ENCODE measurements around the gene A4GALT. TPM values are rescaled to one million over a fixed set of nuclear protein-coding genes. Genes with fewer than 3 reads are reported as not detected.

The A4GALT gene
- total and polyA plus RNA-seq, 2 donors (not counting 3 experiments of a cell fraction or from before 2014, with no cell fraction given): 5.4 to 20.7 TPM

GRCh38 chr22:42700901-42701300, 19.8 kb downstream of the A4GALT start:
- H4K20me1 ChIP-seq (replicated peaks; ENCODE audit: control insufficient read depth, extremely low read depth, insufficient read depth, low read length): no peaks in the 10 kb centered on the region
- no peak overlapping the region for H3K27ac ChIP-seq (ENCODE audit: insufficient read depth, low read depth, low read length)
- no peak for FAIRE-seq
- no peaks in the 10 kb centered on the region for H3K79me2 ChIP-seq (ENCODE audit: control insufficient read depth, insufficient read depth, low read length)
- no peaks in the 10 kb centered on the region for H3K9me1 ChIP-seq (replicated peaks; ENCODE audit: control insufficient read depth, extremely low read depth, insufficient read depth, low read length)
- H3K9me3 ChIP-seq (replicated peaks; ENCODE audit: control insufficient read depth, insufficient read depth, low read length): no peaks in the 10 kb centered on the region
- no peak overlapping the region for H3K4me2 ChIP-seq (ENCODE audit: insufficient read depth, low read length)
- H2AFZ ChIP-seq (ENCODE audit: low read depth, low read length): no peak overlapping the region
- no peaks in the 10 kb centered on the region for H3K36me3 ChIP-seq (ENCODE audit: control insufficient read depth in 2 of 2, extremely low read depth in 1 of 2, insufficient read depth in 2 of 2, low read length in 2 of 2)
- CTCF ChIA-PET: no interaction called here
- H3K4me3 ChIP-seq (replicated peaks in 1 of 3; ENCODE audit: insufficient read depth in 1 of 3, low read depth in 1 of 3, low read length in 3 of 3): no peak overlapping the region
- no peak overlapping the region for H3K9ac ChIP-seq (replicated peaks; ENCODE audit: extremely low read depth, insufficient read depth, low read length)
- H3K27me3 ChIP-seq (ENCODE audit: control insufficient read depth in 2 of 2, insufficient read depth in 2 of 2, low read length in 2 of 2): no peaks in the 10 kb centered on the region
- intact Hi-C loops (cut with micrococcal nuclease) (no loop called here), dilution Hi-C loops (cut with MboI; ENCODE audit: extremely low pct_ligation_motif_present, low sequenced_read_pairs) (no loop called here)
- TF ChIP-seq GATA2 (IDR thresholded peaks at IDR 0.05; ENCODE audit: insufficient read depth, insufficient read length, low read depth, low read length): no peak
- TF ChIP-seq JUN (IDR thresholded peaks at IDR 0.05; ENCODE audit: borderline replicate concordance, insufficient read depth, insufficient read length, low read depth): no peak
- TF ChIP-seq FOS (IDR thresholded peaks at IDR 0.05; ENCODE audit: borderline replicate concordance, insufficient read depth, low read length): no peak
- BruUV-seq (replicated peaks): no TSS peak
- POLR2A ChIA-PET: no interaction called here
- peaks cover 5% of the 10 kb centered on the region for H3K4me1 ChIP-seq (ENCODE audit: control insufficient read depth, extremely low read depth, insufficient read depth, low read length)
- no peak for DNase-seq (ENCODE audit: low read depth, low spot score)

GRCh38 chr22:42700355-42700754, 20.3 kb downstream of the A4GALT start:
- no peaks in the 10 kb centered on the region for H4K20me1 ChIP-seq (replicated peaks; ENCODE audit: control insufficient read depth, extremely low read depth, insufficient read depth, low read length)
- H3K36me3 ChIP-seq (ENCODE audit: control insufficient read depth in 2 of 2, extremely low read depth in 1 of 2, insufficient read depth in 2 of 2, low read length in 2 of 2): no peaks in the 10 kb centered on the region
- TF ChIP-seq JUN (IDR thresholded peaks at IDR 0.05; ENCODE audit: borderline replicate concordance, insufficient read depth, insufficient read length, low read depth): no peak
- TF ChIP-seq, protein P1, sequence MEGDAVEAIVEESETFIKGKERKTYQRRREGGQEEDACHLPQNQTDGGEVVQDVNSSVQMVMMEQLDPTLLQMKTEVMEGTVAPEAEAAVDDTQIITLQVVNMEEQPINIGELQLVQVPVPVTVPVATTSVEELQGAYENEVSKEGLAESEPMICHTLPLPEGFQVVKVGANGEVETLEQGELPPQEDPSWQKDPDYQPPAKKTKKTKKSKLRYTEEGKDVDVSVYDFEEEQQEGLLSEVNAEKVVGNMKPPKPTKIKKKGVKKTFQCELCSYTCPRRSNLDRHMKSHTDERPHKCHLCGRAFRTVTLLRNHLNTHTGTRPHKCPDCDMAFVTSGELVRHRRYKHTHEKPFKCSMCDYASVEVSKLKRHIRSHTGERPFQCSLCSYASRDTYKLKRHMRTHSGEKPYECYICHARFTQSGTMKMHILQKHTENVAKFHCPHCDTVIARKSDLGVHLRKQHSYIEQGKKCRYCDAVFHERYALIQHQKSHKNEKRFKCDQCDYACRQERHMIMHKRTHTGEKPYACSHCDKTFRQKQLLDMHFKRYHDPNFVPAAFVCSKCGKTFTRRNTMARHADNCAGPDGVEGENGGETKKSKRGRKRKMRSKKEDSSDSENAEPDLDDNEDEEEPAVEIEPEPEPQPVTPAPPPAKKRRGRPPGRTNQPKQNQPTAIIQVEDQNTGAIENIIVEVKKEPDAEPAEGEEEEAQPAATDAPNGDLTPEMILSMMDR (IDR thresholded peaks at IDR 0.05; ENCODE audit: extremely low read depth in 1 of 2, insufficient read depth in 1 of 2, low read depth in 1 of 2, low read length in 2 of 2): no peak
- TF ChIP-seq GATA2 (IDR thresholded peaks at IDR 0.05; ENCODE audit: insufficient read depth, insufficient read length, low read depth, low read length): no peak
- no peak for TF ChIP-seq MYC (IDR thresholded peaks at IDR 0.05; ENCODE audit: low read depth, low read length)
- TF ChIP-seq, protein P2, sequence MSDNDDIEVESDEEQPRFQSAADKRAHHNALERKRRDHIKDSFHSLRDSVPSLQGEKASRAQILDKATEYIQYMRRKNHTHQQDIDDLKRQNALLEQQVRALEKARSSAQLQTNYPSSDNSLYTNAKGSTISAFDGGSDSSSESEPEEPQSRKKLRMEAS (IDR thresholded peaks at IDR 0.05; ENCODE audit: insufficient read depth, insufficient read length): no peak
- TF ChIP-seq FOS (IDR thresholded peaks at IDR 0.05; ENCODE audit: borderline replicate concordance, insufficient read depth, low read length): no peak
- peaks cover 5% of the 10 kb centered on the region for H3K4me1 ChIP-seq (ENCODE audit: control insufficient read depth, extremely low read depth, insufficient read depth, low read length)
- H3K27ac ChIP-seq (ENCODE audit: insufficient read depth, low read depth, low read length): no peak overlapping the region
- no peaks in the 10 kb centered on the region for H3K79me2 ChIP-seq (ENCODE audit: control insufficient read depth, insufficient read depth, low read length)
- DNase-seq (ENCODE audit: low read depth, low spot score) (no peak), FAIRE-seq (no peak)
- dilution Hi-C loops (cut with MboI; ENCODE audit: extremely low pct_ligation_motif_present, low sequenced_read_pairs): no loop called here
- CTCF ChIA-PET: no interaction called here
- no peaks in the 10 kb centered on the region for H3K9me1 ChIP-seq (replicated peaks; ENCODE audit: control insufficient read depth, extremely low read depth, insufficient read depth, low read length)
- no peaks in the 10 kb centered on the region for H3K27me3 ChIP-seq (ENCODE audit: control insufficient read depth in 2 of 2, insufficient read depth in 2 of 2, low read length in 2 of 2)
- intact Hi-C loops (cut with micrococcal nuclease): no loop called here
- no peak overlapping the region for H3K4me2 ChIP-seq (ENCODE audit: insufficient read depth, low read length)
- no peak overlapping the region for H2AFZ ChIP-seq (ENCODE audit: low read depth, low read length)
- H3K9me3 ChIP-seq (replicated peaks; ENCODE audit: control insufficient read depth, insufficient read depth, low read length): no peaks in the 10 kb centered on the region
- POLR2A ChIA-PET: no interaction called here
- no TSS peak for BruUV-seq (replicated peaks)
- H3K4me3 ChIP-seq (replicated peaks in 1 of 3; ENCODE audit: insufficient read depth in 1 of 3, low read depth in 1 of 3, low read length in 3 of 3): no peak overlapping the region
- H3K9ac ChIP-seq (replicated peaks; ENCODE audit: extremely low read depth, insufficient read depth, low read length): no peak overlapping the region
